IMR-90 (cell line): Measurements from ENCODE around the gene HK3. TPM values are rescaled to one million over a fixed set of nuclear protein-coding genes. Genes with fewer than 3 reads are reported as not detected.

Experiments
- ATAC-seq: fragments of 200-7000 bp; cut with Tn5 transposase; 2 replicates; pipeline ENCODE4 v1.9.1; 2020; ENCODE audit warnings: low read depth, mild to moderate bottlenecking, moderate library complexity
- BruUV-seq: library from RNA; stranded (reverse); fragments of 400-500 nt; replicated peaks from 2 replicates; lab custom pipeline; 2021; lab: Mats Ljungman, UMichigan
- CTCF ChIA-PET: fragments of 300-600 bp; formaldehyde crosslinking; extraction: SDS; loops from one replicate; lab custom pipeline; 2021; ENCODE audit warnings: antibody characterized with exemption; lab: Yijun Ruan, JAX
- POLR2A ChIA-PET: fragments of 300-600 bp; sonication (Branson Sonifier 250); formaldehyde crosslinking; loops from one replicate; lab custom pipeline; 2022; ENCODE audit warnings: antibody characterized with exemption; ENCODE audit not compliant: unreplicated experiment; lab: Charles Lee
- DNase-seq: peaks from one replicate; pipeline ENCODE4 v3.0.0; 2013
- H2AFZ ChIP-seq: replicated peaks from 2 replicates; pipeline ENCODE3; 2013; ENCODE audit warnings: low read length, mild to moderate bottlenecking; ENCODE audit not compliant: poor library complexity
- H2AK5ac ChIP-seq: 2 replicates; pipeline ENCODE4 v1.6.1; 2013; ENCODE audit warnings: low read depth, low read length, inconsistent platforms
- H2AK9ac ChIP-seq: replicated peaks from 2 replicates; pipeline ENCODE3; 2013; ENCODE audit warnings: mild to moderate bottlenecking, low read depth, low read length, moderate library complexity; ENCODE audit not compliant: poor library complexity
- H2BK120ac ChIP-seq: 2 replicates; pipeline ENCODE4 v1.6.1; 2013; ENCODE audit warnings: low read depth, low read length, inconsistent platforms
- H2BK15ac ChIP-seq: 3 replicates; pipeline ENCODE4 v1.6.1; 2013; ENCODE audit warnings: low read depth, low read length, inconsistent platforms
- H2BK20ac ChIP-seq: 2 replicates; pipeline ENCODE4 v1.6.1; 2013; ENCODE audit warnings: low read depth, mild to moderate bottlenecking, inconsistent platforms, low read length, moderate library complexity
- H2BK5ac ChIP-seq: 2 replicates; pipeline ENCODE4 v1.6.1; 2013; ENCODE audit warnings: mild to moderate bottlenecking, low read depth, low read length, inconsistent platforms; ENCODE audit not compliant: poor library complexity, severe bottlenecking
- H3K14ac ChIP-seq: replicated peaks from 2 replicates; pipeline ENCODE4 v1.6.1; 2013; ENCODE audit warnings: low read depth, low read length, inconsistent platforms
- H3K18ac ChIP-seq: 2 replicates; pipeline ENCODE4 v1.6.1; 2013; ENCODE audit warnings: low read depth, low read length, control low read depth
- H3K23ac ChIP-seq: 2 replicates; pipeline ENCODE4 v1.6.1; 2013; ENCODE audit warnings: low read depth, low read length, inconsistent platforms
- H3K27ac ChIP-seq: 2 replicates; pipeline ENCODE4 v1.5.1; 2013; ENCODE audit warnings: mild to moderate bottlenecking, control low read depth, low read length; ENCODE audit not compliant: insufficient read depth
- H3K27me3 ChIP-seq: 2 replicates; pipeline ENCODE4 v1.6.1; 2013; ENCODE audit warnings: low read length; ENCODE audit not compliant: control insufficient read depth, insufficient read depth
- H3K36me3 ChIP-seq: 2 replicates; pipeline ENCODE4 v1.6.1; 2013; ENCODE audit warnings: low read length, mixed read lengths; ENCODE audit not compliant: control insufficient read depth, insufficient read depth
- H3K4ac ChIP-seq: 2 replicates; pipeline ENCODE4 v1.6.1; 2013; ENCODE audit warnings: low read depth, low read length, inconsistent platforms
- H3K4me1 ChIP-seq: 2 replicates; pipeline ENCODE4 v1.6.1; 2013; ENCODE audit warnings: low read length, mixed read lengths; ENCODE audit not compliant: control insufficient read depth, insufficient read depth
- H3K4me2 ChIP-seq: 2 replicates; pipeline ENCODE4 v1.6.1; 2013; ENCODE audit warnings: low read depth, mild to moderate bottlenecking, control low read depth, low read length, moderate library complexity
- H3K4me3 ChIP-seq: 2 replicates; pipeline ENCODE4 v1.5.1; 2013; ENCODE audit warnings: low read depth, mild to moderate bottlenecking, control low read depth, low read length, moderate library complexity; ENCODE audit not compliant: insufficient read depth
- H3K56ac ChIP-seq: 2 replicates; pipeline ENCODE4 v1.6.1; 2013; ENCODE audit warnings: low read length, inconsistent platforms; ENCODE audit not compliant: insufficient read depth; ENCODE audit errors: extremely low read depth
- H3K79me1 ChIP-seq, 2 experiments: 2 replicates each; pipeline ENCODE4 v1.6.1; 2013; ENCODE audit warnings: low read length in 2 of 2, inconsistent platforms in 1 of 2, low read depth in 1 of 2
- H3K9ac ChIP-seq: 2 replicates; pipeline ENCODE4 v1.6.1; 2013; ENCODE audit warnings: low read depth, low read length, control low read depth
- H3K9me1 ChIP-seq: 2 replicates; pipeline ENCODE4 v1.6.1; 2013; ENCODE audit warnings: low read length, inconsistent platforms; ENCODE audit not compliant: insufficient read depth
- H3K9me3 ChIP-seq: 2 replicates; pipeline ENCODE4 v1.6.1; 2013; ENCODE audit warnings: low read length; ENCODE audit not compliant: control insufficient read depth, insufficient read depth
- H4K20me1 ChIP-seq: 2 replicates; pipeline ENCODE4 v1.6.1; 2013; ENCODE audit warnings: low read length, inconsistent platforms; ENCODE audit not compliant: insufficient read depth
- H4K5ac ChIP-seq: 2 replicates; pipeline ENCODE4 v1.6.1; 2013; ENCODE audit warnings: mild to moderate bottlenecking, low read depth, low read length, control low read depth
- H4K8ac ChIP-seq, 2 experiments: 2 replicates each; pipeline ENCODE4 v1.6.1; 2013; ENCODE audit warnings: low read depth in 2 of 2, low read length in 2 of 2, control low read depth in 1 of 2, inconsistent platforms in 1 of 2
- H4K91ac ChIP-seq: 2 replicates; pipeline ENCODE4 v1.6.1; 2013; ENCODE audit warnings: low read depth, low read length, inconsistent platforms; ENCODE audit not compliant: insufficient read depth
- FOS ChIP-seq: fragments of 150-350 bp; IDR thresholded peaks from 2 replicates; pipeline ENCODE4 v1.6.1; 2016; ENCODE audit warnings: low read depth, low read length
- MAFK ChIP-seq: IDR thresholded peaks from 2 replicates; pipeline ENCODE4 v1.6.1; 2012; ENCODE audit warnings: low read depth, low read length, improper control_type of control experiment
- NFE2L2 ChIP-seq: fragments of 150-350 bp; IDR thresholded peaks from 2 replicates; pipeline ENCODE4 v1.6.1; 2016; ENCODE audit warnings: low read depth, mild to moderate bottlenecking, low read length
- RAD21 ChIP-seq: IDR thresholded peaks from 2 replicates; pipeline ENCODE4 v1.6.1; 2012; ENCODE audit warnings: low read length, improper control_type of control experiment
- RCOR1 ChIP-seq: IDR thresholded peaks from 2 replicates; pipeline ENCODE4 v1.6.1; 2012; ENCODE audit warnings: mild to moderate bottlenecking, low read length, improper control_type of control experiment; ENCODE audit not compliant: insufficient replicate concordance
- WGBS, 2 experiments: methylation state at CpG; one replicate each; pipeline versions ENCODE4 v1.1.5 to v1.1.7; 2013; ENCODE audit warnings: missing lambda C conversion rate in 2 of 2; ENCODE audit not compliant: insufficient read length in 1 of 2; ENCODE audit errors: extremely low coverage in 2 of 2; 5-methylcytosine and 5-hydroxymethylcytosine counted together
- dilution Hi-C: fragments of 300-500 bp; cut with HindIII; formaldehyde crosslinking; loops from one replicate; pipeline ENCODE4 v1.14.3; 2018; ENCODE audit warnings: low sequenced_read_pairs; ENCODE audit not compliant: unreplicated experiment
- in situ Hi-C: fragments of 300-500 bp; cut with MboI; formaldehyde crosslinking; loops from 3 replicates; pipeline ENCODE4 v1.14.3; 2019; ENCODE audit warnings: low sequenced_read_pairs, inconsistent platforms, mixed read lengths
- intact Hi-C: fragments of 100-400 bp; cut with micrococcal nuclease; formaldehyde crosslinking; loops from 2 replicates; pipeline ENCODE4 v1.10.0; 2022
- polyA plus RNA-seq, 3 experiments: library from polyadenylated mRNA; depleted of rRNA; stranded (reverse); fragments of >200 nt; gene quantifications; 2 replicates each; pipeline ENCODE4 v1.2.3, GENCODE V29; 2012; ENCODE audit warnings: low replicate concordance in 1 of 3
- total RNA-seq: library from RNA; depleted of rRNA; stranded (reverse); fragments of >200 nt; gene quantifications from 2 replicates; pipeline ENCODE4 v1.2.3, GENCODE V29; 2012

HK3 gene
- total and polyA plus RNA-seq, 2 of the 4 experiments (the other 2 are of a cell fraction) = not detected

GRCh38 chr5:176868126-176868525 lies 31.0 kb downstream of the HK3 start:
- Histone ChIP-seq H3K9ac (no peak overlapping the region), H2BK5ac (no peak overlapping the region), H2BK120ac (no peak overlapping the region), H2AFZ (no peak overlapping the region), H3K56ac (no peak overlapping the region), H3K4ac (no peak overlapping the region), H3K4me1 (no peaks in the 10 kb centered on the region), H3K18ac (no peak overlapping the region), H2BK20ac (no peak overlapping the region), H4K20me1 (no peaks in the 10 kb centered on the region), H2BK15ac (no peak overlapping the region), H3K27me3 (peaks cover 51% of the 10 kb centered on the region), H3K4me3 (no peak overlapping the region), H3K36me3 (no peaks in the 10 kb centered on the region), H3K23ac (no peak overlapping the region), H3K79me1 (no peaks in the 10 kb centered on the region), H2AK5ac (no peak overlapping the region), H3K9me1 (no peaks in the 10 kb centered on the region), H3K9me3 (no peaks in the 10 kb centered on the region), H4K8ac (no peak overlapping the region), H3K4me2 (no peak overlapping the region), H2AK9ac (no peak overlapping the region), H3K27ac (no peak overlapping the region), H3K14ac (no peak overlapping the region), H4K91ac (no peak overlapping the region), H4K5ac (no peak overlapping the region)
- CTCF ChIA-PET = no interaction called here
- no peak for DNase-seq
- ATAC-seq = no peak
- in situ Hi-C loops = no loop called here
- POLR2A ChIA-PET = no interaction called here
- BruUV-seq = no TSS peak
- intact Hi-C loops = no loop called here
- 73% methylated on average over 13 of the region's 14 CpGs; no CpG with 5 or more reads in 1 of the 2 experiments for WGBS, 2 experiments
- dilution Hi-C loops = no loop called here
- TF ChIP-seq NFE2L2 (no peak), FOS (no peak), MAFK (no peak), RCOR1 (no peak), RAD21 (no peak)
